ENCODE measurements around the gene SLN.
"Not testable (repeated sequence)": the region's sequence is repeated elsewhere in the genome, so short reads cannot be mapped to it uniquely, and the experiment has no call there.

The SLN gene

GRCh38 chr11:107711861-107712755 lies at the start of gene SLN:
TSS of gene SLN (minus strand) at chr11:107712056.
- no peak for DNase-seq (ENCODE audit: low read depth)

- DNase-seq (ENCODE audit: low read depth) = not testable (repeated sequence)
These were observed 47.0 kb upstream of the SLN start for GRCh38 chr11:107758719-107759355.

- DNase-seq (ENCODE audit: low read depth) = no peak
These were observed 45.8 kb upstream of the SLN start for GRCh38 chr11:107757661-107758060.

- no peak for DNase-seq (ENCODE audit: low read depth)
These were observed 44.7 kb upstream of the SLN start for GRCh38 chr11:107756553-107756952.

GRCh38 chr11:107752949-107753822 lies 41.3 kb upstream of the SLN start:
- DNase-seq (ENCODE audit: low read depth) = no peak

GRCh38 chr11:107752508-107752907 lies 40.7 kb upstream of the SLN start:
- DNase-seq (ENCODE audit: low read depth) = no peak

GRCh38 chr11:107751082-107751481 lies 39.2 kb upstream of the SLN start:
- no peak for DNase-seq (ENCODE audit: low read depth)

- no peak for DNase-seq (ENCODE audit: low read depth)
These were observed 38.5 kb upstream of the SLN start for GRCh38 chr11:107750313-107750712.

GRCh38 chr11:107747622-107748021 lies 35.8 kb upstream of the SLN start:
- DNase-seq (ENCODE audit: low read depth) = no peak

- no peak for DNase-seq (ENCODE audit: low read depth)
These were observed 32.9 kb upstream of the SLN start for GRCh38 chr11:107744736-107745135.

GRCh38 chr11:107743191-107743590 lies 31.3 kb upstream of the SLN start:
- DNase-seq (ENCODE audit: low read depth) = no peak

GRCh38 chr11:107741044-107741823 lies 29.4 kb upstream of the SLN start:
- peak; percentile 25 for DNase-seq (ENCODE audit: low read depth)

GRCh38 chr11:107740271-107740670 lies 28.4 kb upstream of the SLN start:
- no peak for DNase-seq (ENCODE audit: low read depth)

- DNase-seq (ENCODE audit: low read depth) = no peak
These were observed 24.7 kb upstream of the SLN start for GRCh38 chr11:107736546-107736945.

GRCh38 chr11:107733518-107733917 lies 21.7 kb upstream of the SLN start:
- no peak for DNase-seq (ENCODE audit: low read depth)

GRCh38 chr11:107732689-107733051 lies 20.8 kb upstream of the SLN start:
- DNase-seq (ENCODE audit: low read depth) = no peak

- no peak for DNase-seq (ENCODE audit: low read depth)
These were observed 20.3 kb upstream of the SLN start for GRCh38 chr11:107731941-107732688.

- no peak for DNase-seq (ENCODE audit: low read depth)
These were observed 10.8 kb upstream of the SLN start for GRCh38 chr11:107722662-107723061.

- DNase-seq (ENCODE audit: low read depth) = no peak
These were observed 9.4 kb upstream of the SLN start for GRCh38 chr11:107721207-107721606.

- no peak for DNase-seq (ENCODE audit: low read depth)
These were observed 8.5 kb upstream of the SLN start for GRCh38 chr11:107720303-107720774.

Data from CMK (cell line).